H1 (cell line): Measurements from ENCODE around the gene MAPK8IP3.

Experiments used
- CBX8 ChIP-seq: fragments of 300-800, 300-1000 bp; sonication (generic); IDR thresholded peaks from 2 replicates; pipeline ENCODE4 v1.7.1; 2016; ENCODE audit warnings: low read depth, low read length, borderline replicate concordance
- CREB1 ChIP-seq: IDR thresholded peaks from 2 replicates; pipeline ENCODE4 v1.6.1; 2012; ENCODE audit warnings: inconsistent platforms
- CTBP2 ChIP-seq: IDR thresholded peaks from 2 replicates; pipeline ENCODE4 v1.7.0; 2011; ENCODE audit warnings: borderline replicate concordance, mild to moderate bottlenecking, moderate library complexity, mixed read lengths, low read length; ENCODE audit not compliant: insufficient read depth, insufficient read length
- CTCF ChIP-seq, 3 experiments: IDR thresholded peaks; 1 replicate in 2 of 3; 2 replicates in 1 of 3; pipeline versions ENCODE4 v1.5.1 to v1.6.1; 2011; ENCODE audit warnings: low read length in 3 of 3, mild to moderate bottlenecking in 3 of 3, inconsistent platforms in 2 of 3, low read depth in 1 of 3, moderate library complexity in 1 of 3; ENCODE audit not compliant: insufficient read depth in 1 of 3; ENCODE audit errors: control extremely low read depth in 1 of 3
- EP300 ChIP-seq, 2 experiments: IDR thresholded peaks; 1 replicate in 1 of 2; 2 replicates in 1 of 2; pipeline ENCODE4 v1.6.1; 2011 to 2012; ENCODE audit warnings: low read depth in 2 of 2, low read length in 2 of 2, mild to moderate bottlenecking in 2 of 2, borderline replicate concordance in 1 of 2, inconsistent platforms in 1 of 2, moderate library complexity in 1 of 2
- EZH2 ChIP-seq: fragments of 200-600 bp; sonication (generic); IDR thresholded peaks from 2 replicates; pipeline ENCODE4 v1.7.1; 2012; ENCODE audit warnings: low read depth, mild to moderate bottlenecking, moderate library complexity, low read length, inconsistent platforms; ENCODE audit not compliant: severe bottlenecking
- NRF1 ChIP-seq: IDR thresholded peaks from 2 replicates; pipeline ENCODE4 v1.6.1; 2011; ENCODE audit warnings: mild to moderate bottlenecking, low read depth, low read length, improper control_type of control experiment
- POLR2A ChIP-seq, 2 experiments: IDR thresholded peaks; 1 replicate in 1 of 2; 2 replicates in 1 of 2; pipeline ENCODE4 v1.6.1; 2011; ENCODE audit warnings: low read depth in 2 of 2, low read length in 2 of 2, mild to moderate bottlenecking in 2 of 2; ENCODE audit errors: control extremely low read depth in 1 of 2
- POLR2AphosphoS5 ChIP-seq: IDR thresholded peaks from 2 replicates; pipeline ENCODE4 v1.6.1; 2011; ENCODE audit warnings: low read depth, low read length
- RXRA ChIP-seq: IDR thresholded peaks from 2 replicates; pipeline ENCODE4 v1.6.1; 2011; ENCODE audit warnings: low read depth, mild to moderate bottlenecking, low read length, moderate library complexity; ENCODE audit not compliant: insufficient read depth
- SIN3A ChIP-seq, 2 experiments: IDR thresholded peaks in 1 of 2; conservative IDR thresholded peaks in 1 of 2; 2 replicates each; pipeline ENCODE4 v1.6.1; 2011 to 2012; ENCODE audit warnings: low read length in 2 of 2, improper control_type of control experiment in 1 of 2, low read depth in 1 of 2, mild to moderate bottlenecking in 1 of 2
- TAF1 ChIP-seq: IDR thresholded peaks from 2 replicates; pipeline ENCODE4 v1.6.1; 2011; ENCODE audit warnings: mild to moderate bottlenecking, low read depth, low read length

GRCh38 chr16:1788708-1789100 lies 82.7 kb downstream of the MAPK8IP3 start:
- TF ChIP-seq POLR2A (IDR thresholded peaks at IDR 0.05; ENCODE audit: control extremely low read depth in 1 of 2, low read depth in 2 of 2, low read length in 2 of 2), result no peak
- no peak for TF ChIP-seq EZH2
- no peak for TF ChIP-seq NRF1
- TF ChIP-seq CTCF (IDR thresholded peaks at IDR 0.05; ENCODE audit: control extremely low read depth in 1 of 3, insufficient read depth in 1 of 3, low read depth in 1 of 3, low read length in 3 of 3), result no peak
- no peak for TF ChIP-seq SIN3A (conservative IDR thresholded peaks at IDR 0.05 in 1 of 2, IDR thresholded peaks at IDR 0.05 in 1 of 2; ENCODE audit: low read depth in 1 of 2, low read length in 2 of 2)
- TF ChIP-seq EP300 (IDR thresholded peaks at IDR 0.05; ENCODE audit: borderline replicate concordance in 1 of 2, low read depth in 2 of 2, low read length in 2 of 2), result no peak
- no peak for TF ChIP-seq TAF1
- TF ChIP-seq CBX8, result no peak
- TF ChIP-seq POLR2AphosphoS5, result no peak
- TF ChIP-seq CTBP2, result no peak
- no peak for TF ChIP-seq RXRA
- TF ChIP-seq CREB1, result no peak
